OCI-LY3 (cell line): ENCODE results near the gene EFNA5.

ENCODE experiments used
- EZH2phosphoT487 ChIP-seq: fragments of 200-600 bp; shearing (Covaris generic); IDR thresholded peaks from 2 replicates; pipeline ENCODE4 v1.6.1; 2018; ENCODE audit warnings: antibody characterized with exemption, mixed run types, low read depth
- TF ChIP-seq, protein P1 (sequence below): fragments of 200-600, 300-600 bp; sonication (generic); IDR thresholded peaks from 2 replicates; pipeline ENCODE4 v1.5.1; 2014; ENCODE audit warnings: antibody characterized with exemption, low read length, low read depth

GRCh38 chr5:107675201-107675600, 4.5 kb upstream of the EFNA5 start:
- TF ChIP-seq, protein P1, sequence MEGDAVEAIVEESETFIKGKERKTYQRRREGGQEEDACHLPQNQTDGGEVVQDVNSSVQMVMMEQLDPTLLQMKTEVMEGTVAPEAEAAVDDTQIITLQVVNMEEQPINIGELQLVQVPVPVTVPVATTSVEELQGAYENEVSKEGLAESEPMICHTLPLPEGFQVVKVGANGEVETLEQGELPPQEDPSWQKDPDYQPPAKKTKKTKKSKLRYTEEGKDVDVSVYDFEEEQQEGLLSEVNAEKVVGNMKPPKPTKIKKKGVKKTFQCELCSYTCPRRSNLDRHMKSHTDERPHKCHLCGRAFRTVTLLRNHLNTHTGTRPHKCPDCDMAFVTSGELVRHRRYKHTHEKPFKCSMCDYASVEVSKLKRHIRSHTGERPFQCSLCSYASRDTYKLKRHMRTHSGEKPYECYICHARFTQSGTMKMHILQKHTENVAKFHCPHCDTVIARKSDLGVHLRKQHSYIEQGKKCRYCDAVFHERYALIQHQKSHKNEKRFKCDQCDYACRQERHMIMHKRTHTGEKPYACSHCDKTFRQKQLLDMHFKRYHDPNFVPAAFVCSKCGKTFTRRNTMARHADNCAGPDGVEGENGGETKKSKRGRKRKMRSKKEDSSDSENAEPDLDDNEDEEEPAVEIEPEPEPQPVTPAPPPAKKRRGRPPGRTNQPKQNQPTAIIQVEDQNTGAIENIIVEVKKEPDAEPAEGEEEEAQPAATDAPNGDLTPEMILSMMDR = no peak
- no peak for TF ChIP-seq EZH2phosphoT487
